SK-N-MC (cell line): ENCODE results near the gene IRAK1.

Source experiments
- DNase-seq: peaks from one replicate; pipeline ENCODE4 v3.0.0-alpha.2; 2011; ENCODE audit warnings: low read depth, low spot score
- H3K27ac ChIP-seq: fragments of 200-600 bp; sonication (generic); 2 replicates; pipeline ENCODE4 v1.5.1; 2016; ENCODE audit warnings: mixed run types
- H3K36me3 ChIP-seq: fragments of 200-600 bp; sonication (generic); 2 replicates; pipeline ENCODE4 v1.6.1; 2017; ENCODE audit warnings: antibody characterized with exemption, low read length, mixed read lengths; ENCODE audit not compliant: insufficient read depth
- H3K4me3 ChIP-seq: fragments of 200-600 bp; sonication (generic); 2 replicates; pipeline ENCODE4 v1.5.1; 2016
- H3K9ac ChIP-seq: fragments of 200-600 bp; sonication (generic); 2 replicates; pipeline ENCODE4 v1.8.0; 2017; ENCODE audit warnings: mixed run types, mixed read lengths; ENCODE audit not compliant: insufficient read length
- H3K9me3 ChIP-seq: fragments of 200-600 bp; sonication (generic); 2 replicates; pipeline ENCODE4 v1.6.1; 2017; ENCODE audit warnings: low read depth, mild to moderate bottlenecking, antibody characterized with exemption, low read length, moderate library complexity, mixed read lengths
- EZH2 ChIP-seq: fragments of 200-600 bp; sonication (generic); IDR thresholded peaks from one replicate; pipeline ENCODE4 v1.6.1; 2017; ENCODE audit warnings: antibody characterized with exemption
- FOXP2 ChIP-seq: optimal IDR thresholded peaks from 2 replicates; pipeline ENCODE3; 2011; ENCODE audit warnings: mild to moderate bottlenecking, moderate library complexity; ENCODE audit not compliant: insufficient read depth; ENCODE audit errors: extremely low read length, control extremely low read depth
- POLR2AphosphoS5 ChIP-seq: IDR thresholded peaks from 2 replicates; pipeline ENCODE4 v1.6.1; 2012; ENCODE audit warnings: mild to moderate bottlenecking, low read depth, low read length, borderline replicate concordance

Gene IRAK1

GRCh38 chrX:153966283-153966688 lies 53.4 kb downstream of the IRAK1 start:
- DNase-seq, result no peak
- H3K36me3 ChIP-seq, result peaks cover 38% of the 10 kb centered on the region; the same call in 1 of the 2 replicates
- TF ChIP-seq EZH2 (no peak), FOXP2 (no peak), POLR2AphosphoS5 (no peak)
- no peak overlapping the region for H3K4me3 ChIP-seq
- H3K9me3 ChIP-seq, result no peaks in the 10 kb centered on the region
- H3K9ac ChIP-seq, result no peak overlapping the region
- H3K27ac ChIP-seq, result no peak overlapping the region

- no peak overlapping the region for H3K4me3 ChIP-seq
- H3K36me3 ChIP-seq, result peaks cover 45% of the 10 kb centered on the region; the same call in 1 of the 2 replicates
- H3K27ac ChIP-seq, result no peak overlapping the region
- DNase-seq, result no peak
- no peak overlapping the region for H3K9ac ChIP-seq
- no peaks in the 10 kb centered on the region for H3K9me3 ChIP-seq
- no peak for TF ChIP-seq POLR2AphosphoS5
- no peak for TF ChIP-seq EZH2
- no peak for TF ChIP-seq FOXP2
Measured at GRCh38 chrX:153965406-153965805, 54.3 kb downstream of the IRAK1 start.

GRCh38 chrX:153964105-153964504 lies 55.6 kb downstream of the IRAK1 start:
- H3K4me3 ChIP-seq, result no peak overlapping the region
- H3K9ac ChIP-seq, result no peak overlapping the region
- H3K36me3 ChIP-seq, result peaks cover 51% of the 10 kb centered on the region; the same call in 1 of the 2 replicates
- H3K27ac ChIP-seq, result no peak overlapping the region
- TF ChIP-seq EZH2 (no peak), POLR2AphosphoS5 (no peak), FOXP2 (no peak)
- DNase-seq, result no peak
- no peaks in the 10 kb centered on the region for H3K9me3 ChIP-seq

GRCh38 chrX:153963546-153963945 lies 56.2 kb downstream of the IRAK1 start:
- H3K9me3 ChIP-seq, result no peaks in the 10 kb centered on the region
- H3K9ac ChIP-seq, result no peak overlapping the region
- H3K4me3 ChIP-seq, result no peak overlapping the region
- no peak overlapping the region for H3K27ac ChIP-seq
- peaks cover 53% of the 10 kb centered on the region; the same call in 1 of the 2 replicates for H3K36me3 ChIP-seq
- no peak for DNase-seq
- TF ChIP-seq POLR2AphosphoS5, result no peak

GRCh38 chrX:153961292-153961691 lies 58.4 kb downstream of the IRAK1 start:
- Histone ChIP-seq H3K9ac (no peak overlapping the region), H3K9me3 (no peaks in the 10 kb centered on the region), H3K27ac (no peak overlapping the region), H3K36me3 (peaks cover 70% of the 10 kb centered on the region; the same call in 1 of the 2 replicates), H3K4me3 (no peak overlapping the region)
- no peak for TF ChIP-seq EZH2
- no peak for TF ChIP-seq FOXP2
- TF ChIP-seq POLR2AphosphoS5, result no peak
- DNase-seq, result no peak

- TF ChIP-seq EZH2 (no peak), FOXP2 (no peak), POLR2AphosphoS5 (no peak)
- DNase-seq, result no peak
- no peak overlapping the region for H3K9ac ChIP-seq
- H3K9me3 ChIP-seq, result no peaks in the 10 kb centered on the region
- H3K4me3 ChIP-seq, result no peak overlapping the region
- no peak overlapping the region for H3K27ac ChIP-seq
- peaks cover 75% of the 10 kb centered on the region; the same call in 1 of the 2 replicates for H3K36me3 ChIP-seq
Measured at GRCh38 chrX:153960786-153961185, 58.9 kb downstream of the IRAK1 start.
